CD14-positive monocyte (primary cell): ENCODE measurements around the gene SPG11. TPM values are rescaled to one million over a fixed set of nuclear protein-coding genes. Genes with fewer than 3 reads are reported as not detected.
A peak's percentile ranks its signal among the peaks of the same experiment; 100 is the strongest.

ENCODE experiments used
- DNase-seq, 3 donors: peaks; one replicate each; pipeline ENCODE4 v3.0.0-alpha.2; 2011 to 2022
- H2AFZ ChIP-seq: 2 replicates; pipeline ENCODE4 v1.6.0; 2012; ENCODE audit warnings: mild to moderate bottlenecking, low read depth, low read length, inconsistent platforms; ENCODE audit not compliant: insufficient read depth, poor library complexity, severe bottlenecking
- H3K27ac ChIP-seq, 2 donors: 1 replicate in 1 of 2; 2 replicates in 1 of 2; pipeline ENCODE4 v1.5.1; 2012 to 2013; ENCODE audit warnings: low read length in 2 of 2, control low read depth in 1 of 2, inconsistent platforms in 1 of 2, low read depth in 1 of 2, mild to moderate bottlenecking in 1 of 2
- H3K27me3 ChIP-seq, 2 donors: one replicate each; pipeline versions ENCODE4 v1.6.0 to v1.6.1; 2011 to 2013; ENCODE audit warnings: low read length in 2 of 2; ENCODE audit not compliant: control insufficient read depth in 2 of 2, insufficient read depth in 2 of 2
- H3K36me3 ChIP-seq, 2 donors: replicated peaks in 1 of 2; 1 replicate in 1 of 2; 2 replicates in 1 of 2; pipeline versions ENCODE4 v1.5.1 to v1.6.1; 2012 to 2013; ENCODE audit warnings: low read length in 2 of 2, control low read depth in 1 of 2, inconsistent platforms in 1 of 2, mild to moderate bottlenecking in 1 of 2; ENCODE audit not compliant: insufficient read depth in 2 of 2, control insufficient read depth in 1 of 2
- H3K4me1 ChIP-seq, 2 donors: 1 replicate in 1 of 2; 2 replicates in 1 of 2; pipeline versions ENCODE4 v1.5.1 to v1.6.1; 2012 to 2013; ENCODE audit warnings: low read length in 2 of 2, control low read depth in 1 of 2, inconsistent platforms in 1 of 2, mild to moderate bottlenecking in 1 of 2, moderate library complexity in 1 of 2; ENCODE audit not compliant: insufficient read depth in 2 of 2, control insufficient read depth in 1 of 2
- H3K4me2 ChIP-seq: replicated peaks from 2 replicates; pipeline ENCODE3; 2012; ENCODE audit warnings: low read length, moderate library complexity, mild to moderate bottlenecking; ENCODE audit not compliant: poor library complexity, severe bottlenecking; ENCODE audit errors: extremely low read depth
- H3K4me3 ChIP-seq, 3 experiments: fragments of 200-600 bp in 1 of 3; sonication (generic) in 1 of 3; replicated peaks in 1 of 3; 1 replicate in 2 of 3; 2 replicates in 1 of 3; pipeline ENCODE4 v1.5.1; 2011 to 2013; ENCODE audit warnings: low read length in 3 of 3, mild to moderate bottlenecking in 3 of 3, control low read depth in 2 of 3, low read depth in 2 of 3, inconsistent platforms in 1 of 3, moderate library complexity in 1 of 3
- H3K79me2 ChIP-seq: 2 replicates; pipeline ENCODE4 v1.6.0; 2012; ENCODE audit warnings: mild to moderate bottlenecking, control low read depth, inconsistent platforms, low read length, moderate library complexity; ENCODE audit not compliant: insufficient read depth
- H3K9ac ChIP-seq: 2 replicates; pipeline ENCODE4 v1.6.0; 2017; ENCODE audit warnings: low read length, mild to moderate bottlenecking; ENCODE audit not compliant: insufficient read depth, poor library complexity, severe bottlenecking
- H3K9me3 ChIP-seq, 2 donors: replicated peaks in 1 of 2; 1 replicate in 1 of 2; 2 replicates in 1 of 2; pipeline versions ENCODE4 v1.5.1 to v1.6.1; 2012 to 2013; ENCODE audit warnings: low read length in 2 of 2, control low read depth in 1 of 2; ENCODE audit not compliant: control insufficient read depth in 1 of 2, insufficient read depth in 1 of 2
- H4K20me1 ChIP-seq: 2 replicates; pipeline ENCODE4 v1.6.0; 2012; ENCODE audit warnings: mild to moderate bottlenecking, low read length, control low read depth, moderate library complexity; ENCODE audit not compliant: insufficient read depth
- H3K27ac Mint-ChIP-seq, 7 donors: one replicate each; pipeline ENCODE4 v1.8.0; 2020; ENCODE audit warnings: mild to moderate bottlenecking in 7 of 7, mixed read lengths in 7 of 7, moderate library complexity in 6 of 7, inconsistent platforms in 2 of 7
- H3K27me3 Mint-ChIP-seq, 3 donors: one replicate each; pipeline ENCODE4 v1.8.0; 2021 to 2022; ENCODE audit warnings: low read depth in 3 of 3, mild to moderate bottlenecking in 3 of 3, mixed read lengths in 3 of 3, moderate library complexity in 3 of 3, inconsistent platforms in 1 of 3
- H3K36me3 Mint-ChIP-seq, 2 donors: one replicate each; pipeline ENCODE4 v1.8.0; 2020; ENCODE audit warnings: mixed read lengths in 2 of 2, inconsistent platforms in 1 of 2, mild to moderate bottlenecking in 1 of 2
- H3K4me1 Mint-ChIP-seq: one replicate; pipeline ENCODE4 v1.8.0; 2020; ENCODE audit warnings: mild to moderate bottlenecking, mixed read lengths
- H3K4me3 Mint-ChIP-seq, 2 donors: one replicate each; pipeline ENCODE4 v1.8.0; 2020; ENCODE audit warnings: mild to moderate bottlenecking in 2 of 2, mixed read lengths in 2 of 2, moderate library complexity in 1 of 2
- H3K9me3 Mint-ChIP-seq, 7 donors: one replicate each; pipeline ENCODE4 v1.8.0; 2020 to 2022; ENCODE audit warnings: mixed read lengths in 7 of 7, mild to moderate bottlenecking in 6 of 7, moderate library complexity in 6 of 7, inconsistent platforms in 2 of 7
- CTCF ChIP-seq: fragments of 200-600 bp; IDR thresholded peaks from one replicate; pipeline ENCODE4 v1.8.0; 2022; ENCODE audit warnings: antibody characterized with exemption, mild to moderate bottlenecking
- WGBS: methylation state at CpG from one replicate; pipeline ENCODE4 v1.1.5; 2013; ENCODE audit warnings: missing lambda C conversion rate; ENCODE audit not compliant: insufficient coverage; 5-methylcytosine and 5-hydroxymethylcytosine counted together
- intact Hi-C, 2 donors: fragments of 100-400 bp; cut with micrococcal nuclease; formaldehyde crosslinking; loops; one replicate each; pipeline versions ENCODE4 v1.15.0 to v1.15.1; 2023
- polyA plus RNA-seq, 3 donors: library from polyadenylated mRNA; depleted of rRNA in 1 of 3; unstranded in 2 of 3; stranded (reverse) in 1 of 3; fragments of 300-500 nt in 2 of 3; fragments of >200 nt in 1 of 3; fragmentation: Illumina TruSeq in 2 of 3; gene quantifications; 1 replicate in 2 of 3; 2 replicates in 1 of 3; pipeline ENCODE4 v1.2.3, GENCODE V29; 2012 to 2021

The SPG11 gene
- polyA plus RNA-seq, 3 donors = 26.4 to 140 (median 50.4) TPM

DNA sequence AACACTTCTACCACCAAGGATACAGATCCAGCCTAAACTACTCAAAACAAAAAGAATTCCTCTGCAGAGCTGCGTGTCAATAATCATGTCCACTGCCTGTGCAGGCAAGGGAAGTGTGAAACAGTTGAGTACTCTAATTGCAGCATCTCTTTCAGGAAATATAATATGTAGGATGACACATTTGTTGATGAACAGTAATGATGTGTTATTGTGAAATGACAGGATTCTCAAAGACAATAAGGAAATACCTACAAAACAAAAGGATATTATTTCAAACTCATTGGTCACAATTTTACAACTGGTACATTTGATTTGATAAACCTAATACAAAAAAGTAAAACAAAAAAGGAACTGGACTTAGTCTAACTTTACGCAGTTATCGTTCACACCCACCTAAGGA, 4.4 kb downstream of the SPG11 start:
- H3K4me2 ChIP-seq = no peak overlapping the region
- peak; percentile 18 to 39 (median 21) for DNase-seq
- no peaks in the 10 kb centered on the region for H3K27me3 ChIP-seq
- peak overlapping the region in 1 of 2 donors; percentile 57 for H3K27ac ChIP-seq
- WGBS = no CpG with 5 or more reads among the region's 3 CpGs
- no peak overlapping the region for H3K9ac ChIP-seq
- intact Hi-C loops = loop anchor here in 1 of 2 donors (10.0 kb wide), 1 partner anchor 64 kb away; no protein-coding TSS in a partner anchor
- H2AFZ ChIP-seq = no peak overlapping the region
- no peaks in the 10 kb centered on the region for H3K9me3 ChIP-seq
- no peaks in the 10 kb centered on the region for H3K9me3 Mint-ChIP-seq
- H3K36me3 Mint-ChIP-seq = peaks cover 34 to 60% of the 10 kb centered on the region in 2 donors
- no peak overlapping the region for H3K4me3 ChIP-seq
- TF ChIP-seq CTCF = no peak
- peaks cover 53 to 63% of the 10 kb centered on the region in 2 donors for H3K36me3 ChIP-seq
- peaks cover 67% of the 10 kb centered on the region for H3K79me2 ChIP-seq
- peaks cover 20 to 23% of the 10 kb centered on the region in 2 donors for H3K4me1 ChIP-seq
- H3K27me3 Mint-ChIP-seq = peaks cover 0 to 3% (median 0%) of the 10 kb centered on the region in 3 donors
- peaks cover 24% of the 10 kb centered on the region for H3K4me1 Mint-ChIP-seq
- peak overlapping the region; percentile 0 to 80 (median 72) for H3K27ac Mint-ChIP-seq
- no peak overlapping the region for H3K4me3 Mint-ChIP-seq
- H4K20me1 ChIP-seq = peaks cover 40% of the 10 kb centered on the region

DNA sequence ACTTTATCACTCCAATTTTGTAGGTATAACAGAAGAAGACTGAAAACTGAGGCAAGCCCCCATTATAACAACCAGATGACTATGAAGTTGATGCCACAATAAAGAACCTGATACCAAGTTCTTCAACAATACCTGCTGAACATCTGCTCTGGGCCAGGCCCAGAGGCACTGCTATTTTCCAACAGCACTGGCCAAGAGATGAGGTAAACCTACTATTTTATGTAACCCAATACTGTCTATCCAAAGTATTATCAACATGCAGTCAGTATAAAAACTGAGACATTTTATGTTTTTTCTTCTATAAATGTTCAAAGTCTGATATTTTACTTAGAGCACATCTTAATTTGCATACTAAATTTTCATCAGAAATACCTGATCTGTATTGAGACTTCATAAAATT, 6.1 kb downstream of the SPG11 start:
- H3K9me3 Mint-ChIP-seq = no peaks in the 10 kb centered on the region
- Histone ChIP-seq H3K27ac (peak overlapping the region in 1 of 2 donors; percentile 6), H3K9ac (no peak overlapping the region), H3K4me3 (no peak overlapping the region), H3K27me3 (no peaks in the 10 kb centered on the region), H3K36me3 (peaks cover 67 to 80% of the 10 kb centered on the region in 2 donors), H2AFZ (no peak overlapping the region), H3K9me3 (no peaks in the 10 kb centered on the region), H4K20me1 (peaks cover 55% of the 10 kb centered on the region), H3K4me2 (no peak overlapping the region), H3K79me2 (peaks cover 57% of the 10 kb centered on the region), H3K4me1 (peaks cover 14 to 16% of the 10 kb centered on the region in 2 donors)
- peaks cover 20% of the 10 kb centered on the region for H3K4me1 Mint-ChIP-seq
- peaks cover 44 to 75% of the 10 kb centered on the region in 2 donors for H3K36me3 Mint-ChIP-seq
- intact Hi-C loops = loop anchor here in 1 of 2 donors (10.0 kb wide), 1 partner anchor 63 kb away; no protein-coding TSS in a partner anchor
- no peak overlapping the region for H3K4me3 Mint-ChIP-seq
- peaks cover 0 to 3% (median 0%) of the 10 kb centered on the region in 3 donors for H3K27me3 Mint-ChIP-seq
- DNase-seq = no peak
- peak overlapping the region in 1 of 7 donors; percentile 46 for H3K27ac Mint-ChIP-seq
- TF ChIP-seq CTCF = no peak
